C4-2B (cell line): ENCODE data around the gene IFT172.

Source experiments
- H3K27ac ChIP-seq: fragments of 450-650 bp; 2 replicates; pipeline ENCODE4 v1.5.1; 2017
- CTCF ChIP-seq: fragments of 450-650 bp; conservative IDR thresholded peaks from 2 replicates; pipeline ENCODE4 v1.5.1; 2017; ENCODE audit warnings: mild to moderate bottlenecking
- ZFX ChIP-seq: fragments of 450-650 bp; IDR thresholded peaks from 2 replicates; pipeline ENCODE4 v1.6.1; 2017

IFT172 gene

DNA sequence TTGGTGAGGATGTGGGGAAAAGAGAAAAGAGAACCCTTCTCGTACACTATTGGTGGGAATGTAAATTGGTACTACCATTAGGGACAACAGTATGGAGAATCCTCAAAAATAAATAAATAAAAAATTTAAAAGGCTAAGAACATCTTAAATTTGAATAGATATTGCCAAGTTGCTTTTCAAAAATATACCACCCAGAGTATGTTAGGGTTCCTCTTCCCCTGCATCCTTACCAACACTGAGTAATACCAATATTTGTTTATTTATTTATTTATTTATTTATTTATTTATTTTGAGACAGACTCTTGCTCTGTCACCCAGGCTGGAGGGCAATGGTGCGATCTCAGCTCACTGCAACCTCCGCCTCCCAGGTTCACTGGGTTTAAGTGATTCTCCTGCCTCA is 66.6 kb downstream of the IFT172 start:
- TF ChIP-seq ZFX (no peak), CTCF (no peak)
- no peak overlapping the region for H3K27ac ChIP-seq

- no peak for TF ChIP-seq CTCF
- TF ChIP-seq ZFX = no peak
- peak overlapping the region; percentile 30 for H3K27ac ChIP-seq
Observed at GRCh38 chr2:27421660-27422250, 67.8 kb downstream of the IFT172 start.

DNA sequence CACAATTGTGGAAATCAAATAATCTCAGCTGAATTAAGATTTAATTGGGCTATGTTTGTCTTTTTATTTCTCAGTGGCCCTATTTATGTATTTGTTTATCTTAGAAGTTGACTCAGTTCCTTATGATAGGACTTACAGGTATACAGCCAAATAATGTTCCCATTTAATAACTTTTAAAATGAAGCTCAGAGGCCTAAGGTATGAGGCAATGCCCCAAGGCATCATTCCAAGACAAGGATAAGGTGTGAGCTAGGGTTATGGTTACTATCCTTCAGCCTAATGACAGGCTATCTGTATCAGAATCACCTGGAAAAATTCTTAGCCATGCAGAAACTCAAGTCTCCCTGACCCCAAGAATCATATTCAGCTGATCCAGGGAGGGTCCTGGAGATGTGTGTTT is 68.5 kb downstream of the IFT172 start:
- peak overlapping the region; percentile 69 for H3K27ac ChIP-seq
- TF ChIP-seq CTCF = no peak
- TF ChIP-seq ZFX = no peak

- TF ChIP-seq CTCF = no peak
- no peak for TF ChIP-seq ZFX
- H3K27ac ChIP-seq = no peak overlapping the region
Observed at GRCh38 chr2:27416151-27416550, 73.4 kb downstream of the IFT172 start.

GRCh38 chr2:27412419-27413152 is 77.0 kb downstream of the IFT172 start:
- no peak for TF ChIP-seq CTCF
- TF ChIP-seq ZFX = no peak
- H3K27ac ChIP-seq = no peak overlapping the region

DNA sequence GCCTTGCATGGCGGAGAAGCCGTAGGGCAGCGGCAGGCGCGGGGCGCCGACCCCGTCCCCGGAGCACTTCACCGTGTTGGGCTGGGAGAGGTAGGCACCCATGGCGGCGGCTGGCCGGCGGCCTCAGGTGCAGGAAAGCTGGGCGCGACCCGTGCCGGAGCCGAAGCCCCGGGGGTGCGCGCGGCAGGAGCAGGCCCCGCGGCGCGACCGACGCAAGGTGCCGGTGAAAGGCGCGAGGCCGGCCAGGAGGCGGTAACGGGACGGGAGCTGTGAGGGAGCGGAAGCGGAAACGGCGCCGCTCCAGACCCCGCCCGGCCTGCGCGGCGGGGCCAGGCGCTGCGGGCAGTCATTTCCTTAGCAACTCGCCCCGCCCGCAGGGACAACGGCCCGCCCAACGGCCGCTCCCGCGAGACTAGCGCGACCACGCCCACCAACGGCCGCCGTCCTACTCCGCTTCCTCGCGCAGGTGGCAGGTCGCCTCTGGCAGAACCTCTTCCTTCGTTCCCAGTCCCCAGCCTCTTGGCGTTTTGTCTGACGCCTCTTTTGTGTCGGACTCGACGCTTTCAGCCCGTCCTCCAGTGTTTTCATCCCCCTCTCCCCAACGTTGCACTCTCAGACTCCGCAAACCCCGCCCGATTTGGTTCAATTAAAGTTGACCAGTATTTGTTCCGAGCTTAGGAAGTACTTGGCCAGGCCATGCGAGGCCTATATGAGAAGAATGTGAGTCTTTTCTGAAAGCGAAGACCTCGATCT is 80.0 kb downstream of the IFT172 start, which contains the start of gene PPM1G:
Gene PPM1G, minus strand, starts transcription at position 271 of the 753 bp plus-strand sequence. Its CDS starts 169 bp downstream, at position 102.
- H3K27ac ChIP-seq = peak within 1 kb of the TSS; percentile 99
- TF ChIP-seq CTCF (no peak), ZFX (peak; percentile 79)
